ENCODE measurements around the gene PCNX2. TPM values are rescaled to one million over a fixed set of nuclear protein-coding genes. Genes with fewer than 3 reads are reported as not detected.

PCNX2 gene
- total RNA-seq, 1 experiment from 2014 or later = 15.3 TPM

GRCh38 chr1:232973652-232974611 lies 321.6 kb downstream of the PCNX2 start:
- peaks cover 4% of the 10 kb centered on the region in 2 experiments; a peak in 2 of 4 replicates for H3K9me3 ChIP-seq (ENCODE audit: control insufficient read depth in 1 of 2, insufficient read depth in 1 of 2, low read depth in 1 of 2, low read length in 2 of 2)
- BruUV-seq (replicated peaks) = no TSS peak
- TF ChIP-seq POLR2A (IDR thresholded peaks at IDR 0.05; ENCODE audit: borderline replicate concordance, extremely low read depth, insufficient read depth, insufficient read length) (no peak), EZH2phosphoT487 (IDR thresholded peaks at IDR 0.05; ENCODE audit: borderline replicate concordance) (no peak), CBX3 (IDR thresholded peaks at IDR 0.05; ENCODE audit: low read depth) (peak; percentile 44; the same call in 1 of the 2 replicates)
- H3K4me2 ChIP-seq (ENCODE audit: low read length) = no peak overlapping the region
- RAD21 ChIA-PET (ENCODE audit: low non-redundant PET in 1 of 2, low total read pairs in 2 of 2, uncharacterized antibody in 2 of 2, unreplicated experiment in 2 of 2) = no interaction called here
- no peak overlapping the region for H3K27ac ChIP-seq (ENCODE audit: low read depth, low read length)
- DNase-seq (ENCODE audit: low read depth, low spot score) (no peak), ATAC-seq (no peak)
- peaks cover 3 to 23% of the 10 kb centered on the region in 2 experiments; a peak in 3 of 4 replicates for H3K36me3 ChIP-seq (ENCODE audit: control insufficient read depth in 1 of 2, insufficient read depth in 2 of 2, low read length in 2 of 2)
- H4K20me1 ChIP-seq (ENCODE audit: insufficient read depth) = no peaks in the 10 kb centered on the region
- no peaks in the 10 kb centered on the region for H3K9me2 ChIP-seq (ENCODE audit: insufficient read depth)
- CTCF ChIA-PET = no interaction called here
- POLR2A ChIA-PET = no interaction called here
- no peak overlapping the region for H3K4me3 ChIP-seq (replicated peaks in 1 of 2; ENCODE audit: low read depth in 1 of 2, low read length in 2 of 2)
- intact Hi-C loops (cut with micrococcal nuclease) = no loop called here
- no peaks in the 10 kb centered on the region for H3K27me3 ChIP-seq (ENCODE audit: insufficient read depth, low read length)
- H3K4me1 ChIP-seq (ENCODE audit: control insufficient read depth in 1 of 2, insufficient read depth in 2 of 2, low read length in 2 of 2) = no peaks in the 10 kb centered on the region
- no peak overlapping the region for H2AFZ ChIP-seq (ENCODE audit: low read depth, low read length, poor library complexity, severe bottlenecking)
- no peak overlapping the region for H3K9ac ChIP-seq (ENCODE audit: low read length)
- H3K79me2 ChIP-seq (ENCODE audit: insufficient read depth, low read length) = no peaks in the 10 kb centered on the region

GRCh38 chr1:232970508-232970907 lies 325.0 kb downstream of the PCNX2 start:
- H3K9me3 ChIP-seq (ENCODE audit: control insufficient read depth in 1 of 2, insufficient read depth in 1 of 2, low read depth in 1 of 2, low read length in 2 of 2) = peaks cover 4% of the 10 kb centered on the region in 2 experiments; a peak in 2 of 4 replicates
- no peak overlapping the region for H3K4me3 ChIP-seq (replicated peaks in 1 of 2; ENCODE audit: low read depth in 1 of 2, low read length in 2 of 2)
- ChIA-PET CTCF (no interaction called here), POLR2A (no interaction called here), RAD21 (ENCODE audit: low non-redundant PET in 1 of 2, low total read pairs in 2 of 2, uncharacterized antibody in 2 of 2, unreplicated experiment in 2 of 2) (no interaction called here)
- no peak overlapping the region for H3K27ac ChIP-seq (ENCODE audit: low read depth, low read length)
- no peak overlapping the region for H3K9ac ChIP-seq (ENCODE audit: low read length)
- ATAC-seq (no peak), DNase-seq (ENCODE audit: low read depth, low spot score) (no peak)
- no peaks in the 10 kb centered on the region for H3K27me3 ChIP-seq (ENCODE audit: insufficient read depth, low read length)
- no peaks in the 10 kb centered on the region for H3K9me2 ChIP-seq (ENCODE audit: insufficient read depth)
- no peaks in the 10 kb centered on the region for H4K20me1 ChIP-seq (ENCODE audit: insufficient read depth)
- no TSS peak for BruUV-seq (replicated peaks)
- H3K4me2 ChIP-seq (ENCODE audit: low read length) = no peak overlapping the region
- intact Hi-C loops (cut with micrococcal nuclease) = no loop called here
- no peaks in the 10 kb centered on the region for H3K4me1 ChIP-seq (ENCODE audit: control insufficient read depth in 1 of 2, insufficient read depth in 2 of 2, low read length in 2 of 2)
- no peak overlapping the region for H2AFZ ChIP-seq (ENCODE audit: low read depth, low read length, poor library complexity, severe bottlenecking)
- H3K36me3 ChIP-seq (ENCODE audit: control insufficient read depth in 1 of 2, insufficient read depth in 2 of 2, low read length in 2 of 2) = peaks cover 5 to 23% of the 10 kb centered on the region in 2 experiments; a peak in 3 of 4 replicates
- H3K79me2 ChIP-seq (ENCODE audit: insufficient read depth, low read length) = 0 out of 2 replicates have a peak, but pooled peaks cover 5% of the 10 kb centered on the region
- TF ChIP-seq JUND (IDR thresholded peaks at IDR 0.05) (no peak), ZFX (IDR thresholded peaks at IDR 0.05) (no peak), SP1 (IDR thresholded peaks at IDR 0.05; ENCODE audit: low read depth) (no peak), CBX3 (IDR thresholded peaks at IDR 0.05; ENCODE audit: low read depth) (no peak), RAD21 (IDR thresholded peaks at IDR 0.05; ENCODE audit: low read depth) (no peak), CTCF (IDR thresholded peaks at IDR 0.05 in 2 of 3, conservative IDR thresholded peaks at IDR 0.05 in 1 of 3; ENCODE audit: borderline replicate concordance in 1 of 3, insufficient read depth in 1 of 3, low read depth in 2 of 3, low read length in 2 of 3) (no peak), EZH2phosphoT487 (IDR thresholded peaks at IDR 0.05; ENCODE audit: borderline replicate concordance) (no peak), MAX (IDR thresholded peaks at IDR 0.05) (no peak), ATF3 (IDR thresholded peaks at IDR 0.05) (no peak), ZBTB33 (IDR thresholded peaks at IDR 0.05; ENCODE audit: extremely low read depth, insufficient replicate concordance, low read length) (no peak)

Data from HCT116 (cell line).